ENCODE measurements around the gene IRAK1. TPM values are rescaled to one million over a fixed set of nuclear protein-coding genes. Genes with fewer than 3 reads are reported as not detected.
A peak's percentile ranks its signal among the peaks of the same experiment; 100 is the strongest.

The IRAK1 gene
- total RNA-seq, 4 donors from 2014 or later: 36.4 to 53.1 (median 42.8) TPM

GRCh38 chrX:154048398-154048797 lies 28.7 kb upstream of the IRAK1 start:
- DNase-seq: no peak
- Histone ChIP-seq H3K36me3 (no peaks in the 10 kb centered on the region), H3K27me3 (no peaks in the 10 kb centered on the region), H3K4me3 (replicated peaks in 1 of 3) (no peak overlapping the region), H3K9me3 (no peaks in the 10 kb centered on the region), H3K4me1 (peaks cover 40 to 56% of the 10 kb centered on the region in 2 donors), H3K27ac (no peak overlapping the region)
- intact Hi-C loops (cut with DNase I): no loop called here
- 94 to 98% methylated on average over 3 to 4 of the region's 11 CpGs for WGBS, 2 donors
- no peak for TF ChIP-seq CTCF (IDR thresholded peaks at IDR 0.05)
- no peak for TF ChIP-seq POLR2A (IDR thresholded peaks at IDR 0.05)

- no peaks in the 10 kb centered on the region for H3K36me3 ChIP-seq
- H3K9me3 ChIP-seq: no peaks in the 10 kb centered on the region
- no peaks in the 10 kb centered on the region for H3K27me3 ChIP-seq
- TF ChIP-seq POLR2A (IDR thresholded peaks at IDR 0.05) (no peak), CTCF (IDR thresholded peaks at IDR 0.05) (no peak)
- peaks cover 42 to 65% of the 10 kb centered on the region in 2 donors for H3K4me1 ChIP-seq
- no peak overlapping the region for H3K4me3 ChIP-seq (replicated peaks in 1 of 3)
- WGBS, 2 donors: 46% methylated on average over 4 of the region's 4 CpGs
- H3K27ac ChIP-seq: peak overlapping the region; percentile 21 to 35 (median 29)
- DNase-seq: no peak
- intact Hi-C loops (cut with DNase I): no loop called here
These were observed 27.4 kb upstream of the IRAK1 start for GRCh38 chrX:154046940-154047610.

GRCh38 chrX:154046031-154046781 lies 26.5 kb upstream of the IRAK1 start:
- H3K9me3 ChIP-seq: no peaks in the 10 kb centered on the region
- no peaks in the 10 kb centered on the region for H3K36me3 ChIP-seq
- H3K4me3 ChIP-seq (replicated peaks in 1 of 3): no peak overlapping the region
- H3K27me3 ChIP-seq: no peaks in the 10 kb centered on the region
- intact Hi-C loops (cut with DNase I): no loop called here
- TF ChIP-seq POLR2A (IDR thresholded peaks at IDR 0.05) (no peak), CTCF (IDR thresholded peaks at IDR 0.05) (peak in 1 of 6 experiments; percentile 13)
- DNase-seq: peak; percentile 44 to 54
- peak overlapping the region; percentile 36 to 57 (median 49) for H3K27ac ChIP-seq
- peaks cover 48 to 70% of the 10 kb centered on the region in 2 donors for H3K4me1 ChIP-seq
- WGBS, 2 donors: 7 to 14% methylated on average over 10 of the region's 10 CpGs

- Histone ChIP-seq H3K4me1 (peaks cover 35 to 63% of the 10 kb centered on the region in 2 donors), H3K9me3 (no peaks in the 10 kb centered on the region)
These were observed 24.4 kb upstream of the IRAK1 start for GRCh38 chrX:154044091-154044490.

More at GRCh38 chrX:154044091-154044490, 24.4 kb upstream of the IRAK1 start:
- Histone ChIP-seq H3K4me3 (replicated peaks in 1 of 3) (no peak overlapping the region), H3K27me3 (no peaks in the 10 kb centered on the region), H3K27ac (no peak overlapping the region), H3K36me3 (no peaks in the 10 kb centered on the region)
- TF ChIP-seq POLR2A (IDR thresholded peaks at IDR 0.05) (no peak), CTCF (IDR thresholded peaks at IDR 0.05) (no peak)
- 92% methylated on average over 6 of the region's 6 CpGs for WGBS, 2 donors
- no peak for DNase-seq
- intact Hi-C loops (cut with DNase I): no loop called here
